Measurements from ENCODE around the gene CAPNS2.

Gene CAPNS2

DNA sequence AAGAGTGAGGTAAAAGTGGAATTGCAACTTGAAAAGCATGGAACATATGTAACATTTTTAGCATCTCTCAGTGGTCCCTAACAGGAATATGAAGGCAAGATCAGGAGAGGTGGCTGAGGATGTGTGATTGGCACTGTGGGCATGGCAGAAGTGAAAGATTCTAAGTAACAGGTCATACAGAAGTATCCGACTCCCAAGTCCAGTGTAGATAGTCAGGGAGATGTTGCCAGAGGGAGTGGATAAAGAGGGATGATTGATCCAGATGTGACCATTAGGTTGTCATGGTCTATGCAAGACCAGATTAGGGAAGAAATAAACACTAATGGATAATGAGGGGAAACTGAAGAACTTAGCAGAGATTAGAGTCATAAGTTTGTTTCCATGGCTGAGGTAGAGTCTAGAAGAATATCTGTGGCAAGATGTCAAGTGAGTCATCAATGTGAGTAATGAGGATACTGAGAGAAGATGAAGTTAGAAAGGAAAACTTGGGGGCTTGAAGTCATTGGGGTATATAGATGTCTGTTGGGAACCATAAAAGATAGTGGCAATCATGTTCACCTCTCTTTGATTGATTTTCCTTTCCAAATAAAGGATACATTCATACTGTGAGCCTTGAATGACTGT is 23.9 kb upstream of the CAPNS2 start:
- DNase-seq (ENCODE audit: low read depth, low spot score), result no peak
- H3K27me3 ChIP-seq (ENCODE audit: control insufficient read depth, insufficient read depth, low read length), result no peaks in the 10 kb centered on the region
- H3K4me1 ChIP-seq (ENCODE audit: control insufficient read depth, insufficient read depth, low read length), result no peaks in the 10 kb centered on the region
- H3K27ac ChIP-seq (ENCODE audit: low read length), result no peak overlapping the region
- H3K9me3 ChIP-seq (ENCODE audit: control insufficient read depth, insufficient read depth, low read length), result no peaks in the 10 kb centered on the region
- WGBS (ENCODE audit: insufficient coverage, insufficient read length), result no CpG with 5 or more reads among the region's 1 CpG
- H3K36me3 ChIP-seq (ENCODE audit: control insufficient read depth, insufficient read depth, low read length), result no peaks in the 10 kb centered on the region
- H3K4me3 ChIP-seq (ENCODE audit: low read length), result no peak overlapping the region

DNA sequence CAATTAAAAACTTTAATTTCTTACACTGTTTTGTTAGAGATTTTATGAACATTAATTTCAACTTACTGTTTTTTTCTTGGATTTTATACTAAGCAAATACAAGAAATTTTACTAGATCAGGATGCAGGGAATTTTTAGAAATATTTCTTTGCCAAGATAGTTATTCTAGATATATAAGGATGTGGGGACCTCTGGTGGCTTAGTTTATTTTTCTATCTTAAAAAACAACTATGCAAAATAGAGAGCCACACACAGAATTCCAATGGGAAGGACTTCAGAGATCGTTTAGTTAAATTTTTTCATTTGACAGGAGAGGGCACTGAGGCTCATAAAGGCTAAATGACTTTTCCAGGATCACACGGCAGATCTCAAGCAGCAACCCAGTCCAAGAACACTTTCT is 23.0 kb upstream of the CAPNS2 start:
- H3K4me1 ChIP-seq (ENCODE audit: control insufficient read depth, insufficient read depth, low read length), result no peaks in the 10 kb centered on the region
- H3K4me3 ChIP-seq (ENCODE audit: low read length), result no peak overlapping the region
- no peaks in the 10 kb centered on the region for H3K27me3 ChIP-seq (ENCODE audit: control insufficient read depth, insufficient read depth, low read length)
- no peak overlapping the region for H3K27ac ChIP-seq (ENCODE audit: low read length)
- no peak for DNase-seq (ENCODE audit: low read depth, low spot score)
- no peaks in the 10 kb centered on the region for H3K9me3 ChIP-seq (ENCODE audit: control insufficient read depth, insufficient read depth, low read length)
- no CpG with 5 or more reads among the region's 2 CpGs for WGBS (ENCODE audit: insufficient coverage, insufficient read length)
- no peaks in the 10 kb centered on the region for H3K36me3 ChIP-seq (ENCODE audit: control insufficient read depth, insufficient read depth, low read length)

DNA sequence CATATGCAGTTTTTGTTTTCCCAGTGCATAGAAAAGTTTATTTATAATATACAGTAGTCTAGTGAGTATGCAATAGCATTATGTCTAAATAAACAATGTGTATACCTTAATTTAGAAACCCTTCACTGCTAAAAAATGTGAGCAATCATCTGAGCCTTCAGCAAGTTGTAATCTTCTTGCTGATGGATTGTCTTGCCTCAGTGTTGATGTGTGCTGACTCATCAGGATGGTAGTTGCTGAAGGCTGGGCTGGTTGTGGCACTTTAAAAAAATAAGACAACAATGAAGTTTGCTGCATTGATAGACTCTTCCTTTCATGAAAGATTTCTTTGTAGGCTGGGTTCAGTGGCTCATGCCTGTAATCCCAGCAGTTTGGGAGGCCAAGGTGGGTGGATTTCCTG is 13.9 kb upstream of the CAPNS2 start:
- no peaks in the 10 kb centered on the region for H3K36me3 ChIP-seq (ENCODE audit: control insufficient read depth, insufficient read depth, low read length)
- DNase-seq (ENCODE audit: low read depth, low spot score), result no peak
- H3K4me1 ChIP-seq (ENCODE audit: control insufficient read depth, insufficient read depth, low read length), result no peaks in the 10 kb centered on the region
- no peaks in the 10 kb centered on the region for H3K9me3 ChIP-seq (ENCODE audit: control insufficient read depth, insufficient read depth, low read length)
- no peak overlapping the region for H3K4me3 ChIP-seq (ENCODE audit: low read length)
- H3K27ac ChIP-seq (ENCODE audit: low read length), result no peak overlapping the region
- H3K27me3 ChIP-seq (ENCODE audit: control insufficient read depth, insufficient read depth, low read length), result no peaks in the 10 kb centered on the region

DNA sequence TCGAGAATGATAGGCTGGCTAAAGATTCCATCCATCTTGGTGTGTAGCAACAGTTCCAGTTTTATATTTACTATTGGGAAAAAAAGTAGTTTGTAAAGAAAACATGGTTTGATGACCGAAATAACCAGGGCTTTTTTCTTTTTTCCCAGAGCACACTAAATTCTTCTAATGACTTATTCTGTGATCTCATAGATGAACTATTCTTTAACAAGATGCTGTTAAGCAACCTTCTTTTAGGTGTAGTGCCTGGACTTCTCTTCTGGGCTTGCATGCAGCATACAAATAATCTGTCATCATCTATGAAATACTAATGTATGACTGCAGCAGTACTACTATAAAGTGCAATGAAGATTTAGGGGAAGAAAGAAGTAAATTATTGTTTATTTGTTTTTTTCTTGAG is 11.0 kb upstream of the CAPNS2 start:
- H3K4me3 ChIP-seq (ENCODE audit: low read length), result no peak overlapping the region
- no peaks in the 10 kb centered on the region for H3K4me1 ChIP-seq (ENCODE audit: control insufficient read depth, insufficient read depth, low read length)
- WGBS (ENCODE audit: insufficient coverage, insufficient read length), result no CpG with 5 or more reads among the region's 2 CpGs
- H3K36me3 ChIP-seq (ENCODE audit: control insufficient read depth, insufficient read depth, low read length), result no peaks in the 10 kb centered on the region
- H3K27ac ChIP-seq (ENCODE audit: low read length), result no peak overlapping the region
- H3K9me3 ChIP-seq (ENCODE audit: control insufficient read depth, insufficient read depth, low read length), result no peaks in the 10 kb centered on the region
- no peaks in the 10 kb centered on the region for H3K27me3 ChIP-seq (ENCODE audit: control insufficient read depth, insufficient read depth, low read length)
- DNase-seq (ENCODE audit: low read depth, low spot score), result no peak

DNA sequence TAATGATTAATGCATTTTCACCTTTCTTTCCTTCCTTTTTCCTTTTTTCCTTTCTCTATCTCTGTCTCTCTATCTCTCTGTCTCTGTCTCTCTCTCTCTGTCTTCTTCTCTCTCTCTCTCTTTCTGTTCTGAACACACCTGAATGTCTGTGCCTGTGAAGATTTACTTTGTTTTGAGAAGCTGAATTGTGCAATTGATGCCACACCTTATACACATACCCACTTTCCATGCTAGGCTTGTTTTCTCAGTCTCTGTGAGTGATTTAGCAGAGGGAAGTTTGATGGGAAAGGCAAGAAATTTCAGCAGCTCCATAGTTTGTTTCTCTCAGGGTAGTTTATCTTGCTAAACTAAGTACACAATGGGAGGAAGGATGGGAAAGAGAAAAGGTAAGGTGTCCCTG is 9.3 kb upstream of the CAPNS2 start:
- H3K4me1 ChIP-seq (ENCODE audit: control insufficient read depth, insufficient read depth, low read length), result no peaks in the 10 kb centered on the region
- H3K36me3 ChIP-seq (ENCODE audit: control insufficient read depth, insufficient read depth, low read length), result no peaks in the 10 kb centered on the region
- H3K9me3 ChIP-seq (ENCODE audit: control insufficient read depth, insufficient read depth, low read length), result no peaks in the 10 kb centered on the region
- H3K27me3 ChIP-seq (ENCODE audit: control insufficient read depth, insufficient read depth, low read length), result no peaks in the 10 kb centered on the region
- H3K4me3 ChIP-seq (ENCODE audit: low read length), result no peak overlapping the region
- no peak for DNase-seq (ENCODE audit: low read depth, low spot score)
- no peak overlapping the region for H3K27ac ChIP-seq (ENCODE audit: low read length)

DNA sequence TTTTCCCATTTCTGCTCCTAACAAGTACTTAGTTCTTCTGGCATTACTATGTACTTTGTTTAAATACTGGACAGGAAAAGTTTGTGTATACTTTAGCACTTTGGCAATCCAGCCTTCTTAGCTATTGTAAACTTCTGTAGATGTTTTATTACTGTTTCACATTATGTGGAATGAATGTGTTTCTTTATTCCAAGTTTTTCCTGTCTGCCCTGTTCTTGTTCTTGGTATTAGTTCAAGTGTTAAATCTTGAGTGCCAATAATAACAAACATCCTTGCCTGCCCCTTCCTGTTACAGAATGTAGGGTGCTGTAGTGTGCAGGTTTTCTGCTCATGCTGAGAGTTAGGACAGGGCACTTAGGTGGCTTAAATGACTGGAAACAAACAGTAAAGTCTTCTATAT is 7.3 kb upstream of the CAPNS2 start:
- Histone ChIP-seq H3K27ac (ENCODE audit: low read length) (no peak overlapping the region), H3K4me1 (ENCODE audit: control insufficient read depth, insufficient read depth, low read length) (no peaks in the 10 kb centered on the region), H3K9me3 (ENCODE audit: control insufficient read depth, insufficient read depth, low read length) (no peaks in the 10 kb centered on the region), H3K4me3 (ENCODE audit: low read length) (no peak overlapping the region), H3K27me3 (ENCODE audit: control insufficient read depth, insufficient read depth, low read length) (no peaks in the 10 kb centered on the region), H3K36me3 (ENCODE audit: control insufficient read depth, insufficient read depth, low read length) (no peaks in the 10 kb centered on the region)
- DNase-seq (ENCODE audit: low read depth, low spot score), result no peak

DNA sequence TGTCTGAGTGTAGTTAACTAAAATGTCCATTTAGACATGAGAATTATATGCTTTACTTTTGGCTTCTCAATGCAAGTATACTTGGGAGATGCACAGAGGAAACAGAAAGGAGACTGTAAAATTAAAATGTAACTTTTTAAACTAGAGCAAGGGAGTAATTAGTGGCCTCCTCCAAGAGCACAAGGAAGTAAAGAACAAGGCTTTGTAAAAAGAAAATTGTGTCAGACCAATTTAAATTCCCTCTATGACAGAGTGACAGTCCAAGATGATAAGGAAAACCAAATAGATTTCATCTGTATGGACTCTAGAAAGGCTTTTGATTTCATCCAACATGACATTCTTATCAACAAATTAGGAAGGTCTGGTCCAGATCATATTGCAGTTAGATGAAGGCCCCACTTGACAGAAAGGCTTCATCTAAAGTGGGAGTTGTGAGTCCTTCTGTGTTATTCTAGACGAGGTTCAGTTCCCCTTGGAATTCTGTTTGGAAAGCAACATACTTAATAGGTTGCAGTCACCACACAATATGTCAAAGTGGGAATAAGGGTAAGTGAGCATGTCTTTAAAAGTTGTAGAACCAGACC is 6.5 kb upstream of the CAPNS2 start:
- H3K27ac ChIP-seq (ENCODE audit: low read length), result no peak overlapping the region
- H3K36me3 ChIP-seq (ENCODE audit: control insufficient read depth, insufficient read depth, low read length), result no peaks in the 10 kb centered on the region
- no peak for DNase-seq (ENCODE audit: low read depth, low spot score)
- no peaks in the 10 kb centered on the region for H3K4me1 ChIP-seq (ENCODE audit: control insufficient read depth, insufficient read depth, low read length)
- H3K27me3 ChIP-seq (ENCODE audit: control insufficient read depth, insufficient read depth, low read length), result no peaks in the 10 kb centered on the region
- no peak overlapping the region for H3K4me3 ChIP-seq (ENCODE audit: low read length)
- no CpG with 5 or more reads among the region's 1 CpG for WGBS (ENCODE audit: insufficient coverage, insufficient read length)
- H3K9me3 ChIP-seq (ENCODE audit: control insufficient read depth, insufficient read depth, low read length), result no peaks in the 10 kb centered on the region

DNA sequence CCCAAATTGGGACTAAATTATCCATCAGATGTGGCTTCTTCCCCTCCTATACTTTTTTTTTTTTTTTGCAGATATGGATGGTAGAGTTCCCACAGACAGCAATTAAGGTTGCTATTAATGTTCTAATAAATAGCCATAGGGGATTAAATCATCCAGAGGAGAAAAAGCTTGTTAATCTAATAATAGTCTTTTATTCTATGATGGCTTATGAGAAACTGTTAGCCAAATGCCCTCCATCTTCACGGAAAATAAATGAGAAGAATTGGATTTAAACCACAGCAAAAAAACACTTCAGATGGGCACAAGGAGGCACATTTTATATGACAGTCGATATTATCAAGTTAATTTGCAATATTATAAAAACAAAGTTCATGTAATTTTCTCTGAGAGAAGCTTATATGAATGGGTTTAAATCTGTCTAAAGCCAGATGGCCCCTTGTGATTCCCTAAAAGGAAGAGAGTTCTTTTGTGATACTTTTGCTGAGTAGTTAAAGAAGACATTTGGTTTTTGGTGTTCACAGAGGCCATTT is 5.1 kb upstream of the CAPNS2 start:
- no CpG with 5 or more reads among the region's 2 CpGs for WGBS (ENCODE audit: insufficient coverage, insufficient read length)
- Histone ChIP-seq H3K36me3 (ENCODE audit: control insufficient read depth, insufficient read depth, low read length) (no peaks in the 10 kb centered on the region), H3K27me3 (ENCODE audit: control insufficient read depth, insufficient read depth, low read length) (no peaks in the 10 kb centered on the region), H3K4me3 (ENCODE audit: low read length) (no peak overlapping the region), H3K27ac (ENCODE audit: low read length) (no peak overlapping the region), H3K4me1 (ENCODE audit: control insufficient read depth, insufficient read depth, low read length) (no peaks in the 10 kb centered on the region), H3K9me3 (ENCODE audit: control insufficient read depth, insufficient read depth, low read length) (no peaks in the 10 kb centered on the region)
- no peak for DNase-seq (ENCODE audit: low read depth, low spot score)

DNA sequence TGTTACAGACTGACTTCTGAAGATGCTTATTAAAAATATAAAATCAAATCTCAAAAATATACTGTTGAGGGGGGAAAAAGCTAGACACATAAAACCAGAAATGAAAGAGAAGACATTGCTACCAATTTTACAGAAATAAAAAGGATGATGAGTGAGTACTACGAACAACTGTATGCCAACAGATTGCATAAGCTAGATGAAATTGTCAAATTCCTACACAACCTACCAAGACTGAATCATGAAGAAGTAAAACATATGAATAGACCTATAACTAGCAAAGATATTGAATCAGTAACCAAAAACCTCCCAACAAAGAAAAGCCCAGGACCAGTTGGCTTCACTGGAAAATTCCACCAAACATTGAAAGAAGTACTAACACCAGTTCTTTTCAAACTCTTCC is 3.5 kb upstream of the CAPNS2 start:
- Histone ChIP-seq H3K4me1 (ENCODE audit: control insufficient read depth, insufficient read depth, low read length) (no peaks in the 10 kb centered on the region), H3K4me3 (ENCODE audit: low read length) (no peak overlapping the region)
- no CpG with 5 or more reads among the region's 1 CpG for WGBS (ENCODE audit: insufficient coverage, insufficient read length)

DNA sequence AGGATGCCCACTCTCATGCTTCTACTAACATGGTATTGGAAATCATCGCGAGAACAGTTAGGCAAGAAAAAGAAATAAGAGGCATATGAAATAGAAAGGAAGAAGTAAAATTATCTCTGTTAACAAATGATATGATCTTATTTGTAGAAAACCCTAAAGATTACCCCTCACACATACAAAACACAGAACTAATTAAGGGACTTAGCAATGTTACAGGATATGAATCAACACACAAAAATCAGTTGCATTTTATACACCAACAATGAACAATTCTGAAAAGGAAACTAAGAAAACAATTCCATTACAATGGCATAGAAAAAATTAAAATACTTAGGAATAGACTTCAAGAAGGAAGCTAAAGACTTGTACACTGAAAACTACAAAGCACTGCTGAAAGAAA is 2.7 kb upstream of the CAPNS2 start:
- Histone ChIP-seq H3K4me1 (ENCODE audit: control insufficient read depth, insufficient read depth, low read length) (no peaks in the 10 kb centered on the region), H3K27me3 (ENCODE audit: control insufficient read depth, insufficient read depth, low read length) (no peaks in the 10 kb centered on the region), H3K4me3 (ENCODE audit: low read length) (no peak overlapping the region), H3K9me3 (ENCODE audit: control insufficient read depth, insufficient read depth, low read length) (no peaks in the 10 kb centered on the region), H3K36me3 (ENCODE audit: control insufficient read depth, insufficient read depth, low read length) (no peaks in the 10 kb centered on the region), H3K27ac (ENCODE audit: low read length) (no peak overlapping the region)
- DNase-seq (ENCODE audit: low read depth, low spot score), result no peak
- no CpG with 5 or more reads among the region's 2 CpGs for WGBS (ENCODE audit: insufficient coverage, insufficient read length)

More for the DNA sequence above, 3.5 kb upstream of the CAPNS2 start:
- no peak overlapping the region for H3K27ac ChIP-seq (ENCODE audit: low read length)
- H3K27me3 ChIP-seq (ENCODE audit: control insufficient read depth, insufficient read depth, low read length), result no peaks in the 10 kb centered on the region
- no peak for DNase-seq (ENCODE audit: low read depth, low spot score)
- no peaks in the 10 kb centered on the region for H3K36me3 ChIP-seq (ENCODE audit: control insufficient read depth, insufficient read depth, low read length)
- no peaks in the 10 kb centered on the region for H3K9me3 ChIP-seq (ENCODE audit: control insufficient read depth, insufficient read depth, low read length)

DNA sequence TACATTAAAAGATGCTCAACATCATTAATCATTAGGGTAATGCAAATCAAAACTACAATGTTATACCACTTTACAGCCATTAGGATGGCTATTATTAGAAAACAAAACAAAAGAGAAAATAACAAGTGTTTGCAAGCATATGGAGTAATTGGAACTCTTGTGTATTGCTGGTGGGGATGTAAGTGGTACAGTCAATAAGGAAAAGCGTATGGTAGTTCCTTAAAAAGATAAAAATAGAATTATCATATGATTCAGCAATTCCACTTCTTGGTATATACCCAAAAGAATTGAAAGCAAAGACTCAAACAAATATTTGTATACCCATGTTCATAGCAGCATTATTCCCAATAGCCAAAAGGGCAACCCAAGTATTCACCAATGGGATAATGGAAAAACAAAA is 1.4 kb upstream of the CAPNS2 start:
- Histone ChIP-seq H3K4me1 (ENCODE audit: control insufficient read depth, insufficient read depth, low read length) (no peaks in the 10 kb centered on the region), H3K27me3 (ENCODE audit: control insufficient read depth, insufficient read depth, low read length) (no peaks in the 10 kb centered on the region), H3K27ac (ENCODE audit: low read length) (no peak overlapping the region), H3K4me3 (ENCODE audit: low read length) (no peak overlapping the region), H3K9me3 (ENCODE audit: control insufficient read depth, insufficient read depth, low read length) (no peaks in the 10 kb centered on the region), H3K36me3 (ENCODE audit: control insufficient read depth, insufficient read depth, low read length) (no peaks in the 10 kb centered on the region)
- no peak for DNase-seq (ENCODE audit: low read depth, low spot score)
- WGBS (ENCODE audit: insufficient coverage, insufficient read length), result no CpG with 5 or more reads among the region's 1 CpG

Measured in iPS DF 6.9 (cell line).